Measurements from ENCODE around the gene UGT1A8.
"Not testable (repeated sequence)": the region's sequence is repeated elsewhere in the genome, so short reads cannot be mapped to it uniquely, and the experiment has no call there.

Gene UGT1A8

GRCh38 chr2:233617476-233617875 lies at the start of gene UGT1A8:
UGT1A8 (plus strand) TSS chr2:233617633; CDS start chr2:233617708, 75 bp downstream.
- FAIRE-seq; DNase-seq (ENCODE audit: insufficient read length, low spot score): not testable (repeated sequence)

GRCh38 chr2:233571001-233571400 lies 46.4 kb upstream of the UGT1A8 start:
- FAIRE-seq (no peak), DNase-seq (ENCODE audit: insufficient read length, low spot score) (no peak)

GRCh38 chr2:233571462-233571861 lies 46.0 kb upstream of the UGT1A8 start:
- FAIRE-seq (no peak), DNase-seq (ENCODE audit: insufficient read length, low spot score) (no peak)

GRCh38 chr2:233572468-233572867 lies 45.0 kb upstream of the UGT1A8 start:
- FAIRE-seq (no peak), DNase-seq (ENCODE audit: insufficient read length, low spot score) (no peak)

- not testable (repeated sequence) for FAIRE-seq; DNase-seq (ENCODE audit: insufficient read length, low spot score)
Measured at GRCh38 chr2:233577341-233577740, 40.1 kb upstream of the UGT1A8 start.

GRCh38 chr2:233583217-233583965 lies 34.0 kb upstream of the UGT1A8 start:
- DNase-seq (ENCODE audit: insufficient read length, low spot score); FAIRE-seq: not testable (repeated sequence)

GRCh38 chr2:233584210-233584609 lies 33.2 kb upstream of the UGT1A8 start:
- DNase-seq (ENCODE audit: insufficient read length, low spot score) (no peak), FAIRE-seq (no peak)

GRCh38 chr2:233588400-233588799 lies 29.0 kb upstream of the UGT1A8 start:
- DNase-seq (ENCODE audit: insufficient read length, low spot score) (no peak), FAIRE-seq (no peak)

- FAIRE-seq; DNase-seq (ENCODE audit: insufficient read length, low spot score): not testable (repeated sequence)
Measured at GRCh38 chr2:233592706-233593105, 24.7 kb upstream of the UGT1A8 start.

GRCh38 chr2:233593201-233593600 lies 24.2 kb upstream of the UGT1A8 start:
- no peak for DNase-seq (ENCODE audit: insufficient read length, low spot score)

GRCh38 chr2:233597522-233597921 lies 19.9 kb upstream of the UGT1A8 start:
- no peak for DNase-seq (ENCODE audit: insufficient read length, low spot score)
- FAIRE-seq: no peak

More at GRCh38 chr2:233593201-233593600, 24.2 kb upstream of the UGT1A8 start:
- FAIRE-seq: no peak

- no peak for FAIRE-seq
- DNase-seq (ENCODE audit: insufficient read length, low spot score): no peak
Measured at GRCh38 chr2:233598952-233599351, 18.5 kb upstream of the UGT1A8 start.

- no peak for DNase-seq (ENCODE audit: insufficient read length, low spot score)
- no peak for FAIRE-seq
Measured at GRCh38 chr2:233600386-233600785, 17.0 kb upstream of the UGT1A8 start.

- FAIRE-seq (no peak), DNase-seq (ENCODE audit: insufficient read length, low spot score) (no peak)
Measured at GRCh38 chr2:233602076-233602475, 15.4 kb upstream of the UGT1A8 start.

GRCh38 chr2:233603520-233603919 lies 13.9 kb upstream of the UGT1A8 start:
- DNase-seq (ENCODE audit: insufficient read length, low spot score): no peak

GRCh38 chr2:233604826-233605225 lies 12.6 kb upstream of the UGT1A8 start:
- no peak for FAIRE-seq
- DNase-seq (ENCODE audit: insufficient read length, low spot score): no peak

More at GRCh38 chr2:233603520-233603919, 13.9 kb upstream of the UGT1A8 start:
- no peak for FAIRE-seq

- DNase-seq (ENCODE audit: insufficient read length, low spot score): no peak
- no peak for FAIRE-seq
Measured at GRCh38 chr2:233605680-233606079, 11.8 kb upstream of the UGT1A8 start.

- no peak for FAIRE-seq
- DNase-seq (ENCODE audit: insufficient read length, low spot score): no peak
Measured at GRCh38 chr2:233611284-233611683, 6.1 kb upstream of the UGT1A8 start.

GRCh38 chr2:233620204-233620603 lies 2.8 kb downstream of the UGT1A8 start:
- DNase-seq (ENCODE audit: insufficient read length, low spot score) (no peak), FAIRE-seq (no peak)

- DNase-seq (ENCODE audit: insufficient read length, low spot score); FAIRE-seq: not testable (repeated sequence)
Measured at GRCh38 chr2:233621863-233622262, 4.4 kb downstream of the UGT1A8 start.

GRCh38 chr2:233627331-233628025 lies 10.0 kb downstream of the UGT1A8 start:
- FAIRE-seq: no peak
- DNase-seq (ENCODE audit: insufficient read length, low spot score): no peak

GRCh38 chr2:233636306-233636705 lies 18.9 kb downstream of the UGT1A8 start, which contains the start of gene UGT1A10:
UGT1A10 (plus strand) TSS chr2:233636448; CDS start chr2:233636523, 75 bp downstream.
- not testable (repeated sequence) for FAIRE-seq; DNase-seq (ENCODE audit: insufficient read length, low spot score)

Data from GM19239 (cell line).